DOHH2 (cell line): ENCODE results near the gene BRIP1.

Experiments used
- CTCF ChIP-seq: fragments of 200-600 bp; sonication (generic); IDR thresholded peaks from one replicate; pipeline ENCODE4 v1.5.1; 2014; ENCODE audit warnings: antibody characterized with exemption, mild to moderate bottlenecking, low read depth, low read length; ENCODE audit not compliant: poor library complexity, severe bottlenecking
- EZH2phosphoT487 ChIP-seq: fragments of 200-600 bp; sonication (generic); IDR thresholded peaks from 2 replicates; pipeline ENCODE4 v1.6.1; 2017; ENCODE audit warnings: borderline replicate concordance, mild to moderate bottlenecking, antibody characterized with exemption, low read length, moderate library complexity, mixed read lengths

GRCh38 chr17:61743766-61744165 lies 119.6 kb downstream of the BRIP1 start:
- TF ChIP-seq CTCF (no peak), EZH2phosphoT487 (no peak)
